Glutamatergic neuron (in vitro differentiated cells): ENCODE measurements around the gene AKAP7. TPM values are rescaled to one million over a fixed set of nuclear protein-coding genes. Genes with fewer than 3 reads are reported as not detected.
A peak's percentile ranks its signal among the peaks of the same experiment; 100 is the strongest.

Source experiments
- DNase-seq: peaks from one replicate; pipeline ENCODE4 v3.0.0; 2022
- H3K27ac Mint-ChIP-seq: one replicate; pipeline ENCODE4 v1.8.0; 2020; ENCODE audit warnings: mild to moderate bottlenecking, mixed read lengths, inconsistent platforms; ENCODE audit not compliant: unreplicated experiment
- H3K27me3 Mint-ChIP-seq: one replicate; pipeline ENCODE4 v1.8.0; 2020; ENCODE audit warnings: mild to moderate bottlenecking, moderate library complexity, mixed read lengths, inconsistent platforms; ENCODE audit not compliant: unreplicated experiment
- H3K36me3 Mint-ChIP-seq: one replicate; pipeline ENCODE4 v1.8.0; 2020; ENCODE audit warnings: mild to moderate bottlenecking, mixed read lengths, inconsistent platforms; ENCODE audit not compliant: unreplicated experiment
- H3K4me1 Mint-ChIP-seq: one replicate; pipeline ENCODE4 v1.8.0; 2020; ENCODE audit warnings: mild to moderate bottlenecking, low read depth, mixed read lengths, inconsistent platforms; ENCODE audit not compliant: unreplicated experiment
- H3K4me3 Mint-ChIP-seq: one replicate; pipeline ENCODE4 v1.8.0; 2020; ENCODE audit warnings: mild to moderate bottlenecking, mixed read lengths, inconsistent platforms; ENCODE audit not compliant: unreplicated experiment
- H3K9me3 Mint-ChIP-seq: one replicate; pipeline ENCODE4 v1.8.0; 2020; ENCODE audit warnings: mild to moderate bottlenecking, moderate library complexity, mixed read lengths, inconsistent platforms; ENCODE audit not compliant: unreplicated experiment
- total RNA-seq: library from RNA; stranded (reverse); fragmentation: NEBNext Ultra II Directional; extraction: Animal tissue kit (Norgen Biotek cat#: 25700); gene quantifications from one replicate; pipeline ENCODE4 v1.2.1, GENCODE V29; 2021; ENCODE audit not compliant: unreplicated experiment
- TF ChIP-seq, protein P1 (sequence below): fragments of 200-600 bp; sonication (generic); IDR thresholded peaks from one replicate; pipeline ENCODE4 v1.5.0; 2021; ENCODE audit not compliant: partially characterized antibody, unreplicated experiment

The AKAP7 gene
- total RNA-seq, 1 donor from 2014 or later, result 5.3 TPM

GRCh38 chr6:131231103-131231502 is 95.8 kb downstream of the AKAP7 start:
- peaks cover under 1% of the 10 kb centered on the region for H3K27me3 Mint-ChIP-seq
- H3K9me3 Mint-ChIP-seq, result peaks cover 3% of the 10 kb centered on the region
- no peak overlapping the region for H3K27ac Mint-ChIP-seq
- DNase-seq, result no peak
- H3K4me1 Mint-ChIP-seq, result peaks cover 5% of the 10 kb centered on the region
- H3K36me3 Mint-ChIP-seq, result no peaks in the 10 kb centered on the region
- H3K4me3 Mint-ChIP-seq, result no peak overlapping the region
- TF ChIP-seq, protein P1, sequence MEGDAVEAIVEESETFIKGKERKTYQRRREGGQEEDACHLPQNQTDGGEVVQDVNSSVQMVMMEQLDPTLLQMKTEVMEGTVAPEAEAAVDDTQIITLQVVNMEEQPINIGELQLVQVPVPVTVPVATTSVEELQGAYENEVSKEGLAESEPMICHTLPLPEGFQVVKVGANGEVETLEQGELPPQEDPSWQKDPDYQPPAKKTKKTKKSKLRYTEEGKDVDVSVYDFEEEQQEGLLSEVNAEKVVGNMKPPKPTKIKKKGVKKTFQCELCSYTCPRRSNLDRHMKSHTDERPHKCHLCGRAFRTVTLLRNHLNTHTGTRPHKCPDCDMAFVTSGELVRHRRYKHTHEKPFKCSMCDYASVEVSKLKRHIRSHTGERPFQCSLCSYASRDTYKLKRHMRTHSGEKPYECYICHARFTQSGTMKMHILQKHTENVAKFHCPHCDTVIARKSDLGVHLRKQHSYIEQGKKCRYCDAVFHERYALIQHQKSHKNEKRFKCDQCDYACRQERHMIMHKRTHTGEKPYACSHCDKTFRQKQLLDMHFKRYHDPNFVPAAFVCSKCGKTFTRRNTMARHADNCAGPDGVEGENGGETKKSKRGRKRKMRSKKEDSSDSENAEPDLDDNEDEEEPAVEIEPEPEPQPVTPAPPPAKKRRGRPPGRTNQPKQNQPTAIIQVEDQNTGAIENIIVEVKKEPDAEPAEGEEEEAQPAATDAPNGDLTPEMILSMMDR, result no peak

DNA sequence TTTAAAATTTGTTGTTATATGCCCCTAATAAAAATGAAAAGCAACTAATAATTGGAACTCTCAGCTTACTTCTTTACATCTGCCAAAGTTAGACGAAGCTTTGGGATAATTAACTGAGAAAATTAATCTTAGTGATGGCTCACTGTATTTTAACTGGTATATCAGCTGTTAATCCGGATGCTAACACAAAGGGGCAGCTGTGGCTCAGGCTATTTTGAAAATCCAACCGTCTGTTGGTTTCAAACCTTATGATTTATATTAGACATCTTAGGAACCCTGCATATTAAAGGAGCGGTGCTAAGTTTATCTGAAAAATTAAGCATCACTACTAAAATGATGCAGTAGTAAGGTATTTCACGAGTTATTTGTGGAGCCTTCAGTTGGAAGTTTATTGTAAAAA is 96.6 kb downstream of the AKAP7 start:
- peaks cover under 1% of the 10 kb centered on the region for H3K4me1 Mint-ChIP-seq
- H3K4me3 Mint-ChIP-seq, result no peak overlapping the region
- no peaks in the 10 kb centered on the region for H3K27me3 Mint-ChIP-seq
- TF ChIP-seq, protein P1, result no peak
- no peak overlapping the region for H3K27ac Mint-ChIP-seq
- H3K36me3 Mint-ChIP-seq, result no peaks in the 10 kb centered on the region
- H3K9me3 Mint-ChIP-seq, result peaks cover 3% of the 10 kb centered on the region
- DNase-seq, result no peak

DNA sequence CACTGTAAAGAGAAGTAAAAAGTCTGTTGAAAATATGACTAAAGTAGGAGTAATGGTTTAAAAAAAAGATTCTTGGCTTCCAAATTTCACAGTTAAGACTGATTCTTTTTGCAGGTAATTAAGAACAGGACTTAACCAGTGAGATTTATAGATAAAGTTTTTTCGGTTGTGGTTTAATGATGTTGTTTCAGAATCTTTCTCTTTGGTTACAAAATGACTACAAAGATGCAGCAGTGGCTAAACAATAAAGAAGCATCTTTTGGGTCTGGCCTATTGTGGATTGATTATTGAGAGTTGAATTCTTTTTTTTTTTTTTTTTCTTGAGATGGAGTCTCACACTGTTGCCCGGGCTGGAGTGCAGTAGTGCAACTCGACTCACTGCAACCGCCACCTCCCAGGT is 109.7 kb downstream of the AKAP7 start:
- Mint-ChIP-seq H3K36me3 (peaks cover 6% of the 10 kb centered on the region), H3K27me3 (no peaks in the 10 kb centered on the region), H3K4me1 (no peaks in the 10 kb centered on the region), H3K4me3 (no peak overlapping the region), H3K27ac (no peak overlapping the region), H3K9me3 (no peaks in the 10 kb centered on the region)
- no peak for DNase-seq
- TF ChIP-seq, protein P1, result no peak

DNA sequence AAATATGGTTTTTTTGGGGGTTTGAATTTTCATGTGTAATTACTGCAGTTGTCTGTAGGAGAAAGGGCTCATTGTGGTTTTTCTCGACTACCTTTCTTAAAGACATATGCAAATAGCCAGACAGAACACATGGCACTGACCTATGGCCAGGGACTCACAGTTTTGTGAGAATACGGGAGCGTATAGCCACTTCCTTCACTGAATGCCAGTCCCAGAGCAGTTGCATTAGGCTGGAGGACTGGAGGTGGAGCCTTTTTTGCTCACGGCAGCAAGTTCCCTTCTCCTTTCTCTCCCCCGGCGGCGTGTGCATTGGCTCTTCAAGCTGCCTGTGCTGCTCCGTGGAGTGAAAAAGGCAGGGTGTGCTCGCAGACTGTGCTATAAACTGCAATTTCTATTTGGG is 114.9 kb downstream of the AKAP7 start:
- peak; percentile 41 for DNase-seq
- peaks cover 19% of the 10 kb centered on the region for H3K4me1 Mint-ChIP-seq
- no peak overlapping the region for H3K27ac Mint-ChIP-seq
- no peaks in the 10 kb centered on the region for H3K9me3 Mint-ChIP-seq
- no peaks in the 10 kb centered on the region for H3K27me3 Mint-ChIP-seq
- H3K4me3 Mint-ChIP-seq, result peak overlapping the region; percentile 2
- TF ChIP-seq, protein P1, result no peak
- no peaks in the 10 kb centered on the region for H3K36me3 Mint-ChIP-seq

DNA sequence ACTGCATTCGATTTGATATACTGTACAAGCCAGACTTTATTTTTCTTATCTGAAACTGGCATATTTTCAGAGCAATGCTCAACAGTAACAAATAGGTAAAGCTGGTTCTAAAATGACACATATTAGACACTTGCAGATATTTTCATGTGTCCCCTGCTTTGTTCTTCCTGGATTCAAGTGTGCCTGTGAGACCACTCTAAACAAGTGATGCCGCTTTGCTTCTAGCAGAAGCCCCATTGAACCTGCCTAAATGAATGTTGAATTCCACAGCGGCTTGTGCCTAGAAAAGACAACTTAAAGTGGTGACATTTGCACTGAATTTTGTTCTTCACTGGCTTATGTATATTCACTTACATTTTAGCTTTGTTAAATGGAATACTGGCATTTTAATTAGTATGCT is 115.7 kb downstream of the AKAP7 start:
- Mint-ChIP-seq H3K27me3 (peaks cover 2% of the 10 kb centered on the region), H3K36me3 (no peaks in the 10 kb centered on the region), H3K4me1 (peaks cover 26% of the 10 kb centered on the region), H3K4me3 (peak overlapping the region; percentile 2), H3K27ac (no peak overlapping the region), H3K9me3 (peaks cover 2% of the 10 kb centered on the region)
- TF ChIP-seq, protein P1, result no peak
- DNase-seq, result no peak
